Measurements from ENCODE around the gene COX6A1.
"Not testable (repeated sequence)": the region's sequence is repeated elsewhere in the genome, so short reads cannot be mapped to it uniquely, and the experiment has no call there.

COX6A1 gene

GRCh38 chr12:120421701-120422100 is 16.2 kb upstream of the COX6A1 start:
- DNase-seq: no peak
- in situ Hi-C loops (cut with HindIII; ENCODE audit: low pct_ligation_motif_present, low pct_unique_long_range_greater_than_20kb, low sequenced_read_pairs): no loop called here

GRCh38 chr12:120422892-120423456 is 14.9 kb upstream of the COX6A1 start:
- DNase-seq: no peak
- in situ Hi-C loops (cut with HindIII; ENCODE audit: low pct_ligation_motif_present, low pct_unique_long_range_greater_than_20kb, low sequenced_read_pairs): no loop called here

DNA sequence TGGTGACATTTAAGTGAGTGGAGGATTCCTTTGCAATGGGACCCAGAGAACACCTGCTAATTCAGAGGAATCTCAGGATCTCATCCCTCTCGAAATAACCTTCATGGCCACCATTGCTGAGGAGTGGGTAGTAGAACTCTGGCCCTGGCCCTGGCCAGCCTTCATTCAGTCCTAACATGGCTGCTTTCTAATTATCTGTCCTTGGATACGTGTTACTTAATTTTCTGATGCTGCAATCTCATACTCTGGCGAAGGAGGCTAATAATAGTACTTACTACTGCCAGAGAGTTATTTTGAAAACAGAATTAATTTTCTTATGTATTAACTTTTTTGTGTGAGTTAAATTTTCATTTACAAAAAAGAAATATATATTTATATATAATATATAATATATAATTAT is 12.1 kb upstream of the COX6A1 start:
- in situ Hi-C loops (cut with HindIII; ENCODE audit: low pct_ligation_motif_present, low pct_unique_long_range_greater_than_20kb, low sequenced_read_pairs): loop anchor here (25.0 kb wide), 1 partner anchor 88 kb away; the partner anchor contains the start of gene PLA2G1B
- no peak for DNase-seq

DNA sequence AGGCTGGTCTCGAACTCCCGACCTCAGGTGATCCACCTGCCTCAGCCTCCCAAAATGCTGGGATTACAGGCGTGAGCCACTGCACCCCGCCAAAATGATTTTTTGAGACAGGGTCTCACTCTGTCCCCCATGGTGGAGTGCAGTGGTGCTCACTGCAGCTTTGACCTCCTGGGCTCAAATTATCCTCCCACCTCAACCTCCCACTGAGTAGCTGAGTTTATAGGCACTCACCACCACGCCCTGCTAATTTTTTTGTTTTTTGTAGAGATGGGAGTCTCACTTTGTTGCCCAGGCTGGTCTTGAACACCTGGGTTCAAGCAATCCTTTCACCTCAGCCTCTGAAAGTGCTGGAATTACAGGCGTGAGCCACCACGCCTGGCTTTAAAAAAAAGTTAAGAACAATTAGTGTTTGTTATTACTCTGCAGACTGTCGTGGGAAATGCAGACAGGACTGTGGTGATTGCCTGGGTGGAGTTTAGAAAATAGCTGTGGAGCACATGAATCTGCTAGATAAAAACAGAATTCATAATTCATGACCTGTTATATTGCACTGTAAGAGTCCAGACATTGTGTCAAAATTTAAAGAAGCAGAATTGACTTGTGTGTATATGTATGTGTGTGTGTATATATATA is 9.2 kb upstream of the COX6A1 start:
- in situ Hi-C loops (cut with HindIII; ENCODE audit: low pct_ligation_motif_present, low pct_unique_long_range_greater_than_20kb, low sequenced_read_pairs): loop anchor here (25.0 kb wide), 1 partner anchor 91 kb away; the partner anchor contains the start of gene PLA2G1B
- no peak for DNase-seq

DNA sequence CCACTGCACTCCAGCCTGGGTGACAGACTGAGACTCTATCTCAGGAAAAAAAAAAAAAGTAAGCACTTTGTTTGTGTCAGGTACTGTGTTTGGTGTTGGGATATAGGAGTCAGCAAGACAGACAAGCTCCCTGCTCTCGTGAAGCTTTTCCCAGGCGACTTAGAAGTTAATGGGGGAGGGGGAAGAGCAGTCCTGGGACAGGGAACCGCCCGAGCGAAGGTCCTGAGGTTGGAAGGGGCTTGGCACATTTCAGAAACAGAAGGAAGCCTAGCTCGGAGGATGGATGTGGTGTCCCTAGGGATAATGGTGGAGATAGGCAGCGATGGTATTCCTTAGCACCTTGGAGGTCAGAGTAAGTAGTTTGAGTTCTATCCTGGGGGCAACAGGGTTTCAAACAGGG is 8.5 kb upstream of the COX6A1 start:
- DNase-seq: no peak
- in situ Hi-C loops (cut with HindIII; ENCODE audit: low pct_ligation_motif_present, low pct_unique_long_range_greater_than_20kb, low sequenced_read_pairs): loop anchor here (25.0 kb wide), 1 partner anchor 92 kb away; the partner anchor contains the start of gene PLA2G1B

GRCh38 chr12:120432772-120433525 is 5.0 kb upstream of the COX6A1 start:
- no peak for DNase-seq
- in situ Hi-C loops (cut with HindIII; ENCODE audit: low pct_ligation_motif_present, low pct_unique_long_range_greater_than_20kb, low sequenced_read_pairs): loop anchor here (25.0 kb wide), 1 partner anchor 96 kb away; the partner anchor contains the start of gene PLA2G1B

DNA sequence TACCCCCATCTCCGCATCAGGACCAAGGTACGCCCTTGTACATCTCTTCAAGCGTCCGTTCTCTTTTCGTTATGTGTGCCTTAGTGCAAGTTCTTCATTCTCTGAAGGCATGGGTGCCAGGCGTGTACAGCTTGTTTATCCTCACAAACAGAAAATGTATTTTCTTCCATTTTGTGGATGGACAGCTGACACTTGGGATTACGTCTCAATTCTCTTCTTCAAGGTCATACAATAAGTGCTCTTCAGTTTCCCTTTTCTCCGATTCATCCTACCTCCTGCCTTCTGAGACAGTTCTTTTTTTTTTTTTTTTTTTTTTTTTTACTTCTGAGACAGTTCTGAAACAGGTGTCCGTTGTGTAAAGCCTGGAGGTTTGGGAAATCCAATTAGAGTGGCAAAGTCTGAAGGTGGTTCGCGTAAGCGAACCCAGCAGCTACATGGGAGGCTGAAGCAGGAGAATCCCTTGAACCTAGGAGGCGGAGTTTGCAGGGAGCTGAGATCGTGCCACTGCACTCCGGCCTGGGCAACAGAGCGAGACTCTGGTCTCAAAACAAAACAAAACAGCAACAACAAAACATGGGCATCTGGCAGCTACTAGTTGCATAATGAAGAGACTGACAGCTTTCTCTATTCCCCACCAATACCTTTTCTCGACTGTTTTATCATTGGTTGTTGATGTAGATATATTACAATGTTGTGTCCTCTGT is 734 bp downstream of the COX6A1 start:
- in situ Hi-C loops (cut with HindIII; ENCODE audit: low pct_ligation_motif_present, low pct_unique_long_range_greater_than_20kb, low sequenced_read_pairs): loop anchor here (25.0 kb wide), 1 partner anchor 101 kb away; the partner anchor contains the start of gene PLA2G1B

GRCh38 chr12:120439646-120440247 is 1.8 kb downstream of the COX6A1 start:
- in situ Hi-C loops (cut with HindIII; ENCODE audit: low pct_ligation_motif_present, low pct_unique_long_range_greater_than_20kb, low sequenced_read_pairs): loop anchor here (25.0 kb wide), 1 partner anchor 102 kb away; the partner anchor contains the start of gene PLA2G1B
- DNase-seq: peak; percentile 85

More for the DNA sequence above, 734 bp downstream of the COX6A1 start:
- peak; percentile 24 for DNase-seq

DNA sequence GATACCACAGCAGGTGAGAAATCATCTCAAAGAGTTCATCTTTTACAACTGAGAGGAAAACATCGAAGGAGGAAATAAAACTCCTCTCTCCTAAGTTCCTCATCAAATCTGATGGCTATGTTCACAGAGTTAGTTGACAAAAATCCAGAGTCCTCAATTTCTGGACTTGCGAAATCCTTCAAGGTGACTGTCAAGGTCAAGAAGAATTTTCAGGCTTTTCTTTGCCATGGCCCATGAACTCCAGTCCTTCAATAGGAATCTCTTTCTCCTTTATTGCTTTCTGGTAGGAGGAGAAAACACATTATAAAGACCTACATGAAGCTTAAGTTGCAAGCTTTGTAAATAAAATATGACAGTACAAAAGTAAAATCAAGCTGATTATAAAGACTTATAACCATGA is 6.8 kb downstream of the COX6A1 start:
- in situ Hi-C loops (cut with HindIII; ENCODE audit: low pct_ligation_motif_present, low pct_unique_long_range_greater_than_20kb, low sequenced_read_pairs): loop anchor here (25.0 kb wide), 1 partner anchor 107 kb away; the partner anchor contains the start of gene PLA2G1B
- no peak for DNase-seq

GRCh38 chr12:120445911-120446843 is 8.3 kb downstream of the COX6A1 start, which contains the start of the genes GATC and TRIAP1:
GATC (plus strand) TSS chr12:120446444; CDS start chr12:120446481, 37 bp downstream.
TRIAP1 (minus strand) TSS chr12:120446384; CDS start chr12:120446372, 12 bp downstream.
- in situ Hi-C loops (cut with HindIII; ENCODE audit: low pct_ligation_motif_present, low pct_unique_long_range_greater_than_20kb, low sequenced_read_pairs): loop anchor here (25.0 kb wide), 1 partner anchor 109 kb away; the partner anchor contains the start of gene PLA2G1B
- peak; percentile 89 for DNase-seq

GRCh38 chr12:120446844-120447178 is 8.9 kb downstream of the COX6A1 start:
- in situ Hi-C loops (cut with HindIII; ENCODE audit: low pct_ligation_motif_present, low pct_unique_long_range_greater_than_20kb, low sequenced_read_pairs): loop anchor here (25.0 kb wide), 1 partner anchor 110 kb away; the partner anchor contains the start of gene PLA2G1B
- not testable (repeated sequence) for DNase-seq

DNA sequence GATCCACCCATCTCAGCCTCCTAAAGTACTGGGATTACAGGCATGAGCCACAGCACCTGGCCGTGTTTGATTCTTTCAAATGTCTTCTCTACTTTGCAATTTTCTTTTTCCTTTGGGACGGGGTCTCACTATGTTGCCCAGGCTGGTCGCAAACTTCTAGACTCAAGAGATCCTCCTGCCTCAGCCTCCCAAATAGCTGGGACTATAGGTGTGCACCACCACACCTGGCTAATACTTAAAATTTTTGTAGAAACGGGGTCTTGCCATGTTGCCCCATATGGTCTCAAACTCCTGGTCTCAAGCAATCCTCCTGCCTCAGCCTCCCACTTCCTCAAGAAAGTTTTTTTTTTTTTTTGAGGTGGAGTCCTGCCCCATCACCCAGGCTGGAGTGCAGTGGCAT is 10.1 kb downstream of the COX6A1 start:
- in situ Hi-C loops (cut with HindIII; ENCODE audit: low pct_ligation_motif_present, low pct_unique_long_range_greater_than_20kb, low sequenced_read_pairs): loop anchor here (25.0 kb wide), 1 partner anchor 111 kb away; the partner anchor contains the start of gene PLA2G1B
- no peak for DNase-seq

GRCh38 chr12:120452524-120452923 is 14.6 kb downstream of the COX6A1 start:
- in situ Hi-C loops (cut with HindIII; ENCODE audit: low pct_ligation_motif_present, low pct_unique_long_range_greater_than_20kb, low sequenced_read_pairs); DNase-seq: not testable (repeated sequence)

- in situ Hi-C loops (cut with HindIII; ENCODE audit: low pct_ligation_motif_present, low pct_unique_long_range_greater_than_20kb, low sequenced_read_pairs): no loop called here
- DNase-seq: no peak
Measured at GRCh38 chr12:120453060-120453750, 15.3 kb downstream of the COX6A1 start.

- DNase-seq: peak; percentile 66
- in situ Hi-C loops (cut with HindIII; ENCODE audit: low pct_ligation_motif_present, low pct_unique_long_range_greater_than_20kb, low sequenced_read_pairs): no loop called here
Measured at GRCh38 chr12:120453977-120454376, 16.1 kb downstream of the COX6A1 start.

DNA sequence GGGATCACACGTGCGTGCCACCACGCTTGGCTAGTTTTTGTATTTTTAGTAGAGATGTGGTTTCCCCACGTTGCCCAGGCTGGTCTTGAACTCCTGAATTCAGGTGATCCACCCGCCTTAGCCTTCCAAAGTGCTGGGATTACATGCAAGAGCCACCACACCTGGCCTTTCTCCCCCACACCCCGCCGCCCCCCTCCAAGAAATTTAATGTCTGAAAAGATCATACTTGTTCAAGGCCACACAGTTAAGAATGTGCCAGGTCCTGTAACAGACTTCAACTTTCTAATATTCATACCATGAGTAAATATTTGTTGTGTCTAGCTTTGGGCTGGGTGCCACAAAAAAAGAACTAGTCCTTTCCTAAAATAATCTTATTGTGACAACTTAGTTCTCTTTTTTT is 17.4 kb downstream of the COX6A1 start:
- in situ Hi-C loops (cut with HindIII; ENCODE audit: low pct_ligation_motif_present, low pct_unique_long_range_greater_than_20kb, low sequenced_read_pairs): no loop called here
- DNase-seq: no peak
